ENCODE data around the gene ARID4B.

DNA sequence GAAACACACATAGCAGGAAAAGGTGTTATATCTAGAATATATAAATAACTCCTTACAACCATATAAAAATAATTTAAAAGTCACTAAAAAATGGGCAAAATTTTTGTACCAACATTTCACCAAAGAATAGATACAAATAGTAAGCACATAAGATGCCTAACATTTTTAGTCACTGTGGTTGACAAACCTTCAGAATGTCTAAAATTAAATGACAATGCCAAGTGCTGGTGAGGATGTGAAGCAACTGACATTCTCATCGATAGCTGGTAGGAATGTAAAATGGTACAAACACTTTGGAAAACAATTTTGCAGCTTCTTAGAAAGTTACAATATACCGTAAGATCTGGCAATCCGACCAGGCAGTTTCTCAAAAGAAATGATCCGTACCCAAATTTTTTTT lies 185.0 kb downstream of the ARID4B start:
- TF ChIP-seq, protein P1, sequence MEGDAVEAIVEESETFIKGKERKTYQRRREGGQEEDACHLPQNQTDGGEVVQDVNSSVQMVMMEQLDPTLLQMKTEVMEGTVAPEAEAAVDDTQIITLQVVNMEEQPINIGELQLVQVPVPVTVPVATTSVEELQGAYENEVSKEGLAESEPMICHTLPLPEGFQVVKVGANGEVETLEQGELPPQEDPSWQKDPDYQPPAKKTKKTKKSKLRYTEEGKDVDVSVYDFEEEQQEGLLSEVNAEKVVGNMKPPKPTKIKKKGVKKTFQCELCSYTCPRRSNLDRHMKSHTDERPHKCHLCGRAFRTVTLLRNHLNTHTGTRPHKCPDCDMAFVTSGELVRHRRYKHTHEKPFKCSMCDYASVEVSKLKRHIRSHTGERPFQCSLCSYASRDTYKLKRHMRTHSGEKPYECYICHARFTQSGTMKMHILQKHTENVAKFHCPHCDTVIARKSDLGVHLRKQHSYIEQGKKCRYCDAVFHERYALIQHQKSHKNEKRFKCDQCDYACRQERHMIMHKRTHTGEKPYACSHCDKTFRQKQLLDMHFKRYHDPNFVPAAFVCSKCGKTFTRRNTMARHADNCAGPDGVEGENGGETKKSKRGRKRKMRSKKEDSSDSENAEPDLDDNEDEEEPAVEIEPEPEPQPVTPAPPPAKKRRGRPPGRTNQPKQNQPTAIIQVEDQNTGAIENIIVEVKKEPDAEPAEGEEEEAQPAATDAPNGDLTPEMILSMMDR (conservative IDR thresholded peaks at IDR 0.05; ENCODE audit: low read depth, low read length): no peak
- TF ChIP-seq EZH2 (IDR thresholded peaks at IDR 0.05; ENCODE audit: low read length, unreplicated experiment): no peak
